Breast epithelium (tissue), 3 donors: ENCODE results near the gene ZNF846.
"Not testable (repeated sequence)": the region's sequence is repeated elsewhere in the genome, so short reads cannot be mapped to it uniquely, and the experiment has no call there.

Experiments used
- POLR2A ChIP-seq: fragments of 450-650 bp; IDR thresholded peaks from one replicate; pipeline ENCODE4 v1.6.1; 2016; ENCODE audit warnings: antibody characterized with exemption, mild to moderate bottlenecking, moderate library complexity
- POLR2AphosphoS5 ChIP-seq, 3 donors: sonication (generic); formaldehyde crosslinking; IDR thresholded peaks; one replicate each; pipeline ENCODE4 v1.6.1; 2017; ENCODE audit warnings: antibody characterized with exemption in 3 of 3
- TF ChIP-seq, protein P1 (sequence below), 3 donors: fragments of 450-650 bp; IDR thresholded peaks; one replicate each; pipeline ENCODE4 v1.5.1; 2016 to 2017; ENCODE audit warnings: antibody characterized with exemption in 3 of 3, mild to moderate bottlenecking in 3 of 3, moderate library complexity in 3 of 3

DNA sequence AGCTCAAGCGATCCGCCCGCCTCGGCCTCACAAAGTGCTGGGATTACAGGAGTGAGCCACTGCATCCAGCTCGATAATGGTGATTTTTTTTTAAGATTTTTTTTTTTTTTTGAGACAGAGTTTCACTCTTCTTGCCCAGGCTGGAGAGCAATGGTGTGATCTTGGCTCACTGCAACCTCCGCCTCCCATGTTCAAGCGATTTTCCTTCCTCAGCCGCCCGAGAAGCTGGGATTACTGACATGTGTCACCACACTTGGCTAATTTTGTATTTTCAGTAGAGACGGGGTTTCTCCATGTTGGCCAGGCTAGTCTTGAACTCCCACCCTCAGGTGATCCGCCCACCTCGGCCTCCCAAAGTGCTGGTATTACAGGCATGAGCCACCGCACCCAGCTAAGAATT, 20.1 kb upstream of the ZNF846 start:
- TF ChIP-seq, protein P1, sequence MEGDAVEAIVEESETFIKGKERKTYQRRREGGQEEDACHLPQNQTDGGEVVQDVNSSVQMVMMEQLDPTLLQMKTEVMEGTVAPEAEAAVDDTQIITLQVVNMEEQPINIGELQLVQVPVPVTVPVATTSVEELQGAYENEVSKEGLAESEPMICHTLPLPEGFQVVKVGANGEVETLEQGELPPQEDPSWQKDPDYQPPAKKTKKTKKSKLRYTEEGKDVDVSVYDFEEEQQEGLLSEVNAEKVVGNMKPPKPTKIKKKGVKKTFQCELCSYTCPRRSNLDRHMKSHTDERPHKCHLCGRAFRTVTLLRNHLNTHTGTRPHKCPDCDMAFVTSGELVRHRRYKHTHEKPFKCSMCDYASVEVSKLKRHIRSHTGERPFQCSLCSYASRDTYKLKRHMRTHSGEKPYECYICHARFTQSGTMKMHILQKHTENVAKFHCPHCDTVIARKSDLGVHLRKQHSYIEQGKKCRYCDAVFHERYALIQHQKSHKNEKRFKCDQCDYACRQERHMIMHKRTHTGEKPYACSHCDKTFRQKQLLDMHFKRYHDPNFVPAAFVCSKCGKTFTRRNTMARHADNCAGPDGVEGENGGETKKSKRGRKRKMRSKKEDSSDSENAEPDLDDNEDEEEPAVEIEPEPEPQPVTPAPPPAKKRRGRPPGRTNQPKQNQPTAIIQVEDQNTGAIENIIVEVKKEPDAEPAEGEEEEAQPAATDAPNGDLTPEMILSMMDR (IDR thresholded peaks at IDR 0.05) = not testable (repeated sequence)
- TF ChIP-seq POLR2A; POLR2AphosphoS5 (IDR thresholded peaks at IDR 0.05): not testable (repeated sequence)
